MM.1S (cell line): ENCODE measurements around the gene LIX1.

Experiments used
- DNase-seq: peaks from one replicate; pipeline ENCODE4 v3.0.0-alpha.2; 2015
- H2AFZ ChIP-seq: fragments of 300-600 bp; sonication (generic); 2 replicates; pipeline ENCODE4 v1.6.0; 2016; ENCODE audit warnings: antibody characterized with exemption, low read length
- H3F3A ChIP-seq: fragments of 300-600 bp; sonication (generic); 2 replicates; pipeline ENCODE4 v1.6.1; 2016; ENCODE audit warnings: mild to moderate bottlenecking, antibody characterized with exemption, low read length, moderate library complexity, mixed read lengths; ENCODE audit not compliant: insufficient read depth
- H3K27ac ChIP-seq: fragments of 300-600 bp; sonication (generic); 2 replicates; pipeline ENCODE4 v1.5.1; 2016; ENCODE audit warnings: mild to moderate bottlenecking, low read length
- H3K27me3 ChIP-seq: fragments of 300-600 bp; sonication (generic); replicated peaks from 2 replicates; pipeline ENCODE4 v1.6.0; 2016; ENCODE audit warnings: low read length; ENCODE audit not compliant: insufficient read depth
- H3K36me3 ChIP-seq: fragments of 300-600 bp; sonication (generic); replicated peaks from 2 replicates; pipeline ENCODE4 v1.6.1; 2016; ENCODE audit warnings: mild to moderate bottlenecking, low read length, mixed read lengths; ENCODE audit not compliant: insufficient read depth
- H3K4me1 ChIP-seq: fragments of 300-600 bp; sonication (generic); 2 replicates; pipeline ENCODE4 v1.6.1; 2016; ENCODE audit warnings: low read length, mixed read lengths
- H3K4me2 ChIP-seq: fragments of 300-600 bp; sonication (generic); 2 replicates; pipeline ENCODE4 v1.6.0; 2016; ENCODE audit warnings: low read depth, low read length
- H3K4me3 ChIP-seq: fragments of 300-600 bp; sonication (generic); 2 replicates; pipeline ENCODE4 v1.5.1; 2016; ENCODE audit warnings: low read length, mixed read lengths
- H3K79me2 ChIP-seq: fragments of 300-600 bp; sonication (generic); 2 replicates; pipeline ENCODE4 v1.6.1; 2016; ENCODE audit warnings: mixed run types, low read length, mixed read lengths
- H3K9ac ChIP-seq: fragments of 300-600 bp; sonication (generic); 2 replicates; pipeline ENCODE4 v1.6.1; 2016; ENCODE audit warnings: low read length, mixed read lengths
- H3K9me2 ChIP-seq: fragments of 300-600 bp; sonication (generic); replicated peaks from 2 replicates; pipeline ENCODE4 v1.6.1; 2016; ENCODE audit warnings: mild to moderate bottlenecking, low read length, mixed read lengths; ENCODE audit not compliant: insufficient read depth
- H3K9me3 ChIP-seq: fragments of 300-600 bp; sonication (generic); replicated peaks from 2 replicates; pipeline ENCODE4 v1.6.1; 2016; ENCODE audit warnings: mild to moderate bottlenecking, low read length, mixed read lengths; ENCODE audit not compliant: insufficient read depth
- H4K20me1 ChIP-seq: fragments of 300-600 bp; sonication (generic); 2 replicates; pipeline ENCODE4 v1.6.1; 2016; ENCODE audit warnings: mild to moderate bottlenecking, low read length, moderate library complexity, mixed read lengths; ENCODE audit not compliant: insufficient read depth
- EZH2 ChIP-seq: fragments of 300-600 bp; sonication (generic); optimal IDR thresholded peaks from 2 replicates; pipeline ENCODE3; 2017; ENCODE audit warnings: low read depth, mild to moderate bottlenecking, antibody characterized with exemption, low read length, mixed read lengths
- EZH2phosphoT487 ChIP-seq: fragments of 300-600 bp; sonication (generic); IDR thresholded peaks from 2 replicates; pipeline ENCODE4 v1.6.1; 2018; ENCODE audit warnings: antibody characterized with exemption, low read length
- TF ChIP-seq, protein P1 (sequence below): fragments of 300-600 bp; sonication (generic); IDR thresholded peaks from 2 replicates; pipeline ENCODE4 v1.5.1; 2016; ENCODE audit warnings: antibody characterized with exemption, low read length, mixed read lengths

LIX1 gene

GRCh38 chr5:97093193-97093592 is 49.2 kb downstream of the LIX1 start:
- TF ChIP-seq, protein P1, sequence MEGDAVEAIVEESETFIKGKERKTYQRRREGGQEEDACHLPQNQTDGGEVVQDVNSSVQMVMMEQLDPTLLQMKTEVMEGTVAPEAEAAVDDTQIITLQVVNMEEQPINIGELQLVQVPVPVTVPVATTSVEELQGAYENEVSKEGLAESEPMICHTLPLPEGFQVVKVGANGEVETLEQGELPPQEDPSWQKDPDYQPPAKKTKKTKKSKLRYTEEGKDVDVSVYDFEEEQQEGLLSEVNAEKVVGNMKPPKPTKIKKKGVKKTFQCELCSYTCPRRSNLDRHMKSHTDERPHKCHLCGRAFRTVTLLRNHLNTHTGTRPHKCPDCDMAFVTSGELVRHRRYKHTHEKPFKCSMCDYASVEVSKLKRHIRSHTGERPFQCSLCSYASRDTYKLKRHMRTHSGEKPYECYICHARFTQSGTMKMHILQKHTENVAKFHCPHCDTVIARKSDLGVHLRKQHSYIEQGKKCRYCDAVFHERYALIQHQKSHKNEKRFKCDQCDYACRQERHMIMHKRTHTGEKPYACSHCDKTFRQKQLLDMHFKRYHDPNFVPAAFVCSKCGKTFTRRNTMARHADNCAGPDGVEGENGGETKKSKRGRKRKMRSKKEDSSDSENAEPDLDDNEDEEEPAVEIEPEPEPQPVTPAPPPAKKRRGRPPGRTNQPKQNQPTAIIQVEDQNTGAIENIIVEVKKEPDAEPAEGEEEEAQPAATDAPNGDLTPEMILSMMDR, result no peak
- TF ChIP-seq EZH2phosphoT487, result no peak
- TF ChIP-seq EZH2, result no peak
- no peak overlapping the region for H3K27ac ChIP-seq

GRCh38 chr5:97090944-97091343 is 51.5 kb downstream of the LIX1 start:
- no peak overlapping the region for H2AFZ ChIP-seq
- peaks cover 15% of the 10 kb centered on the region for H3K4me1 ChIP-seq
- H3K36me3 ChIP-seq, result no peaks in the 10 kb centered on the region
- no peaks in the 10 kb centered on the region for H3K9me3 ChIP-seq
- no peaks in the 10 kb centered on the region; the same call in 1 of the 2 replicates for H3F3A ChIP-seq
- no peaks in the 10 kb centered on the region for H3K27me3 ChIP-seq
- no peak overlapping the region for H3K27ac ChIP-seq
- TF ChIP-seq EZH2 (no peak), EZH2phosphoT487 (no peak)
- TF ChIP-seq, protein P1, result no peak
- no peak overlapping the region for H3K4me2 ChIP-seq
- H3K4me3 ChIP-seq, result no peak overlapping the region
- no peak overlapping the region for H3K9ac ChIP-seq
- no peak for DNase-seq
- H3K79me2 ChIP-seq, result no peaks in the 10 kb centered on the region
- H4K20me1 ChIP-seq, result no peaks in the 10 kb centered on the region
- no peaks in the 10 kb centered on the region for H3K9me2 ChIP-seq

More at GRCh38 chr5:97093193-97093592, 49.2 kb downstream of the LIX1 start:
- no peaks in the 10 kb centered on the region for H3K9me3 ChIP-seq
- H4K20me1 ChIP-seq, result no peaks in the 10 kb centered on the region
- H2AFZ ChIP-seq, result no peak overlapping the region
- peaks cover 15% of the 10 kb centered on the region for H3K4me1 ChIP-seq
- H3F3A ChIP-seq, result no peaks in the 10 kb centered on the region; the same call in 1 of the 2 replicates
- H3K4me2 ChIP-seq, result no peak overlapping the region
- no peaks in the 10 kb centered on the region for H3K36me3 ChIP-seq
- no peaks in the 10 kb centered on the region for H3K27me3 ChIP-seq
- no peaks in the 10 kb centered on the region for H3K79me2 ChIP-seq
- no peak for DNase-seq
- H3K9me2 ChIP-seq, result no peaks in the 10 kb centered on the region
- H3K9ac ChIP-seq, result no peak overlapping the region
- no peak overlapping the region for H3K4me3 ChIP-seq

GRCh38 chr5:97089149-97089801 is 53.1 kb downstream of the LIX1 start:
- no peak overlapping the region for H3K4me2 ChIP-seq
- DNase-seq, result no peak
- H3K9ac ChIP-seq, result no peak overlapping the region

More at GRCh38 chr5:97089149-97089801, 53.1 kb downstream of the LIX1 start:
- Histone ChIP-seq H3K9me2 (no peaks in the 10 kb centered on the region), H2AFZ (no peak overlapping the region; the same call in 1 of the 2 replicates), H3K27me3 (no peaks in the 10 kb centered on the region), H3K36me3 (no peaks in the 10 kb centered on the region), H3K79me2 (no peaks in the 10 kb centered on the region), H3K9me3 (no peaks in the 10 kb centered on the region), H3K4me1 (no peaks in the 10 kb centered on the region), H3K27ac (no peak overlapping the region), H3F3A (no peaks in the 10 kb centered on the region), H3K4me3 (no peak overlapping the region), H4K20me1 (no peaks in the 10 kb centered on the region)
- no peak for TF ChIP-seq EZH2
- no peak for TF ChIP-seq EZH2phosphoT487
- TF ChIP-seq, protein P1, result no peak
